Activated CD8-positive, alpha-beta memory T cell treated with anti-CD3 and anti-CD28 coated beads for 48 hours (primary cell): Measurements from ENCODE around the gene PM20D2.
"Not testable (repeated sequence)": the region's sequence is repeated elsewhere in the genome, so short reads cannot be mapped to it uniquely, and the experiment has no call there.

Experiments used
- DNase-seq, 3 experiments: peaks; one replicate each; pipeline ENCODE4 v3.0.0-alpha.2; 2020; ENCODE audit warnings: low read depth in 2 of 3, low spot score in 2 of 3

Gene PM20D2, protein sequence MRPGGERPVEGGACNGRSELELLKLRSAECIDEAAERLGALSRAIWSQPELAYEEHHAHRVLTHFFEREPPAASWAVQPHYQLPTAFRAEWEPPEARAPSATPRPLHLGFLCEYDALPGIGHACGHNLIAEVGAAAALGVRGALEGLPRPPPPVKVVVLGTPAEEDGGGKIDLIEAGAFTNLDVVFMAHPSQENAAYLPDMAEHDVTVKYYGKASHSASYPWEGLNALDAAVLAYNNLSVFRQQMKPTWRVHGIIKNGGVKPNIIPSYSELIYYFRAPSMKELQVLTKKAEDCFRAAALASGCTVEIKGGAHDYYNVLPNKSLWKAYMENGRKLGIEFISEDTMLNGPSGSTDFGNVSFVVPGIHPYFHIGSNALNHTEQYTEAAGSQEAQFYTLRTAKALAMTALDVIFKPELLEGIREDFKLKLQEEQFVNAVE

DNA sequence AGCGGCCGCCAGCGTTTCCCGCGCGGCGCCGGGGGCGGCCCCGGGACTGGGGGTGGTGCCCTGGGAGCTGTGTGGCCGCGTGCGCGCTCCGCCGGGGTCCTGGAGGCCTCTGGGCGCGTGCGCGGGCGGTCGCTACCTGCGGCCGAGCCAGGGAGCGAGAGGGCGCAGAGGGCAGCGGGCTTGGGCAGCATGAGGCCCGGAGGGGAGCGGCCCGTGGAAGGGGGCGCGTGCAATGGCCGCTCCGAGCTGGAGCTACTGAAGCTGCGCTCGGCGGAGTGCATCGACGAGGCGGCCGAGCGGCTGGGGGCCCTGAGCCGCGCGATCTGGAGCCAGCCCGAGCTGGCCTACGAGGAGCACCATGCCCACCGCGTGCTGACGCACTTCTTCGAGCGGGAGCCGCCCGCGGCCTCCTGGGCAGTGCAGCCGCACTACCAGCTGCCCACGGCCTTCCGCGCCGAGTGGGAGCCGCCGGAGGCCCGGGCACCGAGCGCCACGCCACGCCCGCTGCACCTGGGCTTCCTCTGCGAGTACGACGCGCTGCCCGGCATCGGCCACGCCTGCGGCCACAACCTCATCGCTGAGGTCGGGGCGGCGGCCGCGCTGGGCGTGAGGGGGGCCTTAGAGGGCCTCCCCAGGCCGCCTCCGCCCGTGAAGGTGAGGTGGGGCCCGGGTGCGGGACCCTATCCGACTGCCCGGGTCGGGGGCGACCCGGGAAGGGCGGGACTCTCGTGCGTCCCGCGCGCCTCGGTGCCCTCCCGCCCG is at the start of gene PM20D2:
PM20D2 (plus strand) TSS at position 100 of the 762 bp plus-strand sequence; CDS start at position 190, 90 bp downstream.
- DNase-seq = peak; percentile 44 to 62 (median 60)

GRCh38 chr6:89098461-89098860 is 47.4 kb upstream of the PM20D2 start:
- no peak for DNase-seq

DNA sequence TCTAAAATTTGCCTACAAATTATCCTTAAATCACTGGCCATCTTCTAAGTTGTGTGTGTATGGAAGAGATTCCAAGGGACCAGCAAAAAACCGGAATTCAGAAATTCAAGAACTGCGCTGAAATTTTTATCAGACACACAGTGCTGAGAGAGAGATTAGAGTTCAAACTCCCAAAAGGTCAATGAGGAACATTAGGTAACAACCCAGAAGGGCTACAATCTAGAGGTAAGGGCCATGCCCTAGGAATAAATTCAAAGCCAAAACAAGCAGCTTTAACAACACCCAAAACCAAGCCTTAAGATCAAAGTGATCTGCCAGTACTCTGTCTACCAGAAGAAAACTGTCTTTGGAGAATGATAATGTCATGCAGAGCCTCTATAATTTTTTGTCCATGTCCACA is 45.7 kb upstream of the PM20D2 start:
- DNase-seq = no peak

DNA sequence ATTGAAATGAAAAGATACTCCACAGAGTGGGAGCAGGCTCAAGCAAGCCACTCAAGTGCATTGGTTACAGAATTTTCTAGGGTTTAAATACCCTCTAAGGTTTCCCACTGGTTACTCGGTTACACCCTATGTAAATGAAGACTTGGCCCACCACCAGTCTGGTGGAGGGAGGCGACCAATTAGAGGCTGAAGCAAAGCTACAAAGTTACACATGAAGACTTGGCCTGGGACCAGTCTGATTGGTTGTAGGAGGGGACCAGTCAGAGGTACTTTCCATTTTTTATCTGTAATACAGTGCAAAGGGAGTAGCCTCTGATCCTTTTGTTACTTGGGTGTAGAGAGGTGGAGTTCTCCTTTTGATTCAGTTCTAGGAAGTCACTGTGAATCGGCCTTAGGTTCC is 35.6 kb upstream of the PM20D2 start:
- DNase-seq = no peak

DNA sequence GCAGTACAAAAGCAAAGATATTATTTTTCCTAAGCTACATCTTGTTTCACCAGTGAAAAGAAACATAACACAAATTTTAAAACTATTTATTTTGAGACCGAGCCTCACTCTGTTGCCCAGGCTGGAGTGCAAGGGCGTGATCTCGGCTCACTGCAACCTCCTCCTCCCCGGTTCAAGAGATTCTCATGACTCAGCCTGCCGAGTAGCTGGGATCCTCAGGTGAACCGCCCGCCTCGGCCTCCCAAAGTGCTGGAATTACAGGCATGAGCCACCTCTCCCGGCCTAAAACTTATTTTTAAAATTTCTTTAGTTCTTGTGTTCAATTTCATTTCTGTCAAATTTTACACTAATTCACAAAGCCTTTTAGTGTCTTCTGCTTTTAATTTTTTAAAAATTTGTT is 33.9 kb upstream of the PM20D2 start:
- no peak for DNase-seq

DNA sequence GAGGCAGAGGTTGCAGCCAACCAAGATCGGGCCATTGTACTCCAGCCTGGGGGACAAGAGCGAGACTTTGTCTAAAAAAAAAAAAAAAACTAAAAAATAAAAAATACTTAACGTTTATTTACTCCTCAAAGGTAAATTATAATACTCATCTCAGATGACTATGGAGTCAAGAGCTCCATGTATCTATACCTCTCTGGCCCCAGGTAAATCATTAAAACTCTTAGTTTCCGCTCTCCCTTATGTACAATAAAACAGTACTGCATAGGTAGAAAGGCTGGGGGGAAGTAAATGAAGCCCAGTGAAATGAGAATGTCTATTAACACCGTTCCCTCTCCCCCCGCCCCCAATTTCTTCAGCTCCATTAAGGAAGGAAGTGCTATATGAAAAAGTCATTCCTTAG is 29.2 kb upstream of the PM20D2 start:
- DNase-seq = no peak

DNA sequence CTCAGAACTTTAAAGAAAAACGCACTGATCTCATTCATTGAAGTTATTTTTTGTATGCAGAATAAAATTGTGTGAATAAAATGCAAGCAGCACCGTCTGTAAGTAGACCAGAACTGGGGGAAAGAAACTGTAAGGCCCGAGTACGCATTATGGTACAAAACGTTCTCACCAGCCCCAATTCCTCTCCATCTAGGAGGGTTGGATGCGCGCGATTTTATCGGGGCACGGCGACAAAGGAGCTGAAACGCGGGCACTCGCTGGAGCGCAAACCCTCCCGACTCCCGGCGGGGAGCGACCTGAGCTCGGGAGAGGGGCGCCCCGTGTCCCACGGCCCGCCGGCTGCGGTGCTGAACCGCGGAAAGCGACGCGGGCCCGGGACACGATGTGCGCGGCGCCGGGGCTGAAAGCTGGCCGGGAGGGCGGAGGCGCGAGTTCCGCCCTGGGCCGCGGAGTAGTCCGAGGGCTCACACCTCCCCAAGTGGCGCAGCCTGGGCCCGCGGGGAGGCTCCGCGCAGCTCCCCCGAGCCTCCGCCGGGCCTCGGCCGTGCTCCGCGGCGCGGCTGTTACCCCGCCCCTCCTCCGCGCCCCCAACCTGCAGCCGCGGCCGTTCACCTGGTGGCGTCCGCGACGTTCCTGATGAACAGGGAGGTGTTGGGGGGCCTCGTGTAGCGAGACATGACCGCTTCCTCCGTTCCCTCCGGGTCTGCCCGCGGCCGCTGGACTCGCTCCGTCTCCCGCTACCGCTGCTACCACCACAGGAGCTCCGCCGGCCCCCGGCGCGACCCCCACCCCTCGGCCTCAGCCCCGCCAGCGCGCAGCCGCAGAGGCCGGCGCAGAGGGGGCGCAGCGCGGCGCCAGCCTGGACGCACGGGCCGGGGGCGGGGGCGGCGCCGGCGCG is 28.4 kb upstream of the PM20D2 start, which contains the start of gene SRSF12:
SRSF12 (minus strand) TSS at position 861 of the 898 bp plus-strand sequence; CDS start at position 677, 184 bp downstream.
- DNase-seq = peak; percentile 10 to 23 (median 19)

- no peak for DNase-seq
Measured at GRCh38 chr6:89118931-89119330, 26.9 kb upstream of the PM20D2 start.

- DNase-seq = no peak
Measured at GRCh38 chr6:89120371-89120770, 25.5 kb upstream of the PM20D2 start.

DNA sequence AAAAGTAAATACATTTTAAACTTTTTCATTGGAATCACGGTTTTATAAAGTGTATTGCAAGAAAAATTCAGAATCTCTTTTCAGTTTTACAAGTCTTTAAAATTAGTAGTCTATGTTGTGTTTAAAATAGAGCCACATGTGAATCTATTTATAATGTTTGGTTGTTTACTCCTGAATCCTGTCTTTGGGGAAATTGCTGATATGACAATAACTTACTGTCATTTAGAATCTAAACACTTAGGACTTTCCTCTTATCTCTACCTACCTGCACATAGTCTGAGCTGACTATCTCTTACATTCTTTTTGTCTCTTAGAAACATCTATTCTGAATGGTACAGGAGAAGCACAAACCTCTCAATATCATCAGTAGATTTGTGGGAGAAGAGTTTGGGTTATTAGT is 23.9 kb upstream of the PM20D2 start:
- no peak for DNase-seq

GRCh38 chr6:89122625-89123024 is 23.2 kb upstream of the PM20D2 start:
- no peak for DNase-seq

DNA sequence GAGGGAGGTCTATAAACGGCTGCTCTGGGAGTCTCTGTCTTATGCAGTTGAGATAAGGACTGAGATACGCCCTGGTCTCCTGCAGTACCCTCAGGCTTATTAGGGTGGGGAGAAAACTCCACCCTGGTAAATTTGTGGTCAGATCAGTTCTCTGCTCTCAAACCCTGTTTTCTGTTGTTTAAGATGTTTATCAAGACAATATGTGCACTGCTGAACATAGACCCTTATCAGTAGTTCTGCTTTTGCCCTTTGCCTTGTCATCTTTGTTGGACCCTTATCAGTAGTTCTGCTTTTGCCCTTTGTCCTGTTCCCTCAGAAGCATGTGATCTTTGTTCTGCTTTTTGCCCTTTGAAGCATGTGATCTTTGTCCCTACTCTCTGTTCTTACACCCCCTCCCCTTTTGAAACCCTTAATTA is 17.6 kb upstream of the PM20D2 start:
- DNase-seq = not testable (repeated sequence)

DNA sequence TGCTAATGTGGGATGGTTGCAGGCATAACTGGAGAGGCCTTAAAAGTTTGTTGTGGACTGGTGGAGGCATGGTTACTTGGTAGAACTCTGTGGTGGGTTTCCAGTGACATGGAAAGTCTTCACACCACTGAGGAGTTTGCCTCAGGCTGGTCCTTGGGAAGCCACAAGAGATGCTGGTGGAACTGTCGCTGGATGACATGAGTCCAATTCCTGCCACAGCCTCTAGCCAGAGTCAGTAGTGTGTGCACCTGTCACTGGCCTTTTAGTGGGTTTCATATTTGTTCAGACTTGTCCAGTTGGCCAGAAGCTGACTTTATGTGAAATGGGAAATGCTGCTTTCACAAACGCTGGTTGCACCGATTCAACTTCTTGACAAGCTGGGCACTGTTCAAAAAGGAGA is 14.3 kb upstream of the PM20D2 start:
- no peak for DNase-seq

DNA sequence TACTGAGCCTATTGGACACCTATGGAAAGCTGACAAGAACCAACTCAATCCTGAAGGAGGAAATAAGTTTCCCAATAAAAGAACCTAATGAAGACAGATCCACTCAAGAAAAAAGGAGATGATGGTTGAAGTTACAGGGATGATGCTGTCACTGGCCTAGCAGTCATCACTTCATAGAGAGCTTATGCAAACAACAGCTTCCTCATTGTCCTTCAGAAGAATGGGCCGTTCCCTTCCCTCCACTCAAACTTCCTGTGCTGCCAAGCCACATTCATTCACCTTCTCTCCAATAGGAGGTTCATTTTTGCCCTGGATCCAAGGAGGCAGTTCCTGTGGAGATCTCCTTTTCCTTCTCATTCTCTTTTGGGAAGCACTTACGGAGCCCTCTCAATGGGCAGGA is 13.8 kb upstream of the PM20D2 start:
- no peak for DNase-seq

GRCh38 chr6:89133981-89134380 is 11.9 kb upstream of the PM20D2 start:
- no peak for DNase-seq

GRCh38 chr6:89134723-89135122 is 11.1 kb upstream of the PM20D2 start:
- DNase-seq = no peak

DNA sequence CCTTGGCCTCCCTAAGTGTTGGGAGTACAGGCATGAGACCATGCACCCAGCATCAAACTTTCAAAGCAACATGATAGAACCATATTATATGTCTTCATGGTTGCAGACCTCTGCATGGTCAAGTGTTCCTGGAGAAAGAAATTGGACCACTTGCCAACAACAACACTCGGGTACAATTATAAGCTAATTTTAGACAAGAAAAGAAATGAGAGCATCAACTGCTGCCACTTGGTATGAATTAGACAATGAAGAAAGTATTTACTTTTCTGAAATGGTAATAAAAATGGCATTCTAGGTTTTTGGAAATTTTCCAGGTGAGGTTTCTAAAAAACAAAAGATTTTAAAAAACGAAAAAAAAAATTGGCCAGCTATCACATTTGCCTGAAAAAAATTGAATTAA is 7.7 kb upstream of the PM20D2 start:
- DNase-seq = no peak

DNA sequence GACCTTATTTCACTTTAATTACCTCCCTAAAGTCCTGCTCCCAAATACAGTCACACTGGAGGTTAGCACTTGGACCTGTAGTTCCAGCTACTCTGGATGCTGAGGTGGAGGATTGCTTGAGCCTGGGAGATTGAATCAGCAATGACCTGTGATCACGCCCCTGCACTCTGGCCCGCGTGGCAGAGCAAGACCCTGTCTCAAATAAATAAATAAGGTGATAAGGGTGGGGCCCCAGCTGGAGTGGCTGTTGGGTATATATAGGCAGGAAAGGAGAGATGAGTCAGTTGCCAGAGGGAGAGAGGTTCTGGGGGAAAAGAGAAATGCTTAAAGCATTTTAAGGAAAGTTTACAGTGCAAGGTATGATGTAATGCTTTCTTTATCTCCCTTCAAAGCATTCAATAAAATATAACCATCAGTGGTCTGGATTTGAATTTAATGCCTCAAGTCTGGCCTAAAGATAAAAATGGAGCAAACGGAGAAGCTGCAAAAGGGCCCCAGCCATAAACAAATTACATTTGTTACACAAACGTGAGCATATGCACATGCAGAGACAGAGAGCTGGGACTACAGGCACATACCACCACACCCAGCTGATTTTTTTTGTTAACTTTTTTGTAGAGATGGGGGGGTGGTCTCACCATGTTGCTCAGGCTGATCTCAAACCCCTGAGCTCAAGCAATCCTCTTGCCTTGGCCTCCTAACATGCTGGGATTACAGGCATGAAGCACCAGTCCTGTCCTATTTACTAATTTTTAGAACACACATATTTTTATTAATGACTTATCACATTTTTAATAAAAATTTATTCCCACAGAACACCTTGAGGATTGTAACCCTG is 6.1 kb upstream of the PM20D2 start:
- DNase-seq = no peak

GRCh38 chr6:89140347-89141156 is 5.3 kb upstream of the PM20D2 start:
- DNase-seq = no peak
